Neural cell (in vitro differentiated cells): Measurements from ENCODE around the gene EHMT1. TPM values are rescaled to one million over a fixed set of nuclear protein-coding genes. Genes with fewer than 3 reads are reported as not detected.
"Not testable (repeated sequence)": the region's sequence is repeated elsewhere in the genome, so short reads cannot be mapped to it uniquely, and the experiment has no call there.

Experiments used
- H2AFZ ChIP-seq: fragments of 200-600, 300-800 bp; sonication (generic), shearing (Covaris generic); 2 replicates; pipeline ENCODE4 v1.6.0; 2014; ENCODE audit warnings: low read depth, mild to moderate bottlenecking, antibody characterized with exemption, low read length, moderate library complexity
- H3F3A ChIP-seq: fragments of 200-600 bp; shearing (Covaris generic); 2 replicates; pipeline ENCODE4 v1.6.1; 2016; ENCODE audit warnings: mild to moderate bottlenecking, moderate library complexity, mixed read lengths, antibody characterized with exemption, low read length; ENCODE audit not compliant: insufficient read depth, poor library complexity, severe bottlenecking
- H3K27ac ChIP-seq: fragments of 200-600, 300-800 bp; sonication (generic), shearing (Covaris generic); 2 replicates; pipeline ENCODE4 v1.5.1; 2014; ENCODE audit warnings: mild to moderate bottlenecking, low read length, moderate library complexity
- H3K27me3 ChIP-seq: fragments of 300-800, 200-600 bp; sonication (generic), shearing (Covaris generic); 2 replicates; pipeline ENCODE4 v1.6.0; 2014; ENCODE audit warnings: mild to moderate bottlenecking, low read depth, low read length, moderate library complexity; ENCODE audit not compliant: insufficient read depth
- H3K36me3 ChIP-seq: fragments of 300-800, 200-600 bp; sonication (generic), shearing (Covaris generic); 2 replicates; pipeline ENCODE4 v1.5.1; 2014; ENCODE audit warnings: mild to moderate bottlenecking, antibody characterized with exemption, low read length, moderate library complexity; ENCODE audit not compliant: insufficient read depth
- H3K4me2 ChIP-seq: fragments of 300-800, 200-600 bp; sonication (generic), shearing (Covaris generic); 2 replicates; pipeline ENCODE4 v1.6.0; 2014; ENCODE audit warnings: mild to moderate bottlenecking, low read length
- H3K4me3 ChIP-seq: fragments of 300-800, 200-600 bp; sonication (generic), shearing (Covaris generic); 2 replicates; pipeline ENCODE4 v1.5.1; 2014; ENCODE audit warnings: mild to moderate bottlenecking, low read length, moderate library complexity
- H3K79me2 ChIP-seq: fragments of 200-600 bp; shearing (Covaris generic); replicated peaks from 2 replicates; pipeline ENCODE4 v1.6.0; 2014; ENCODE audit warnings: mild to moderate bottlenecking, low read length, moderate library complexity; ENCODE audit not compliant: insufficient read depth
- H3K9ac ChIP-seq: fragments of 300-800, 200-600 bp; sonication (generic), shearing (Covaris generic); 2 replicates; pipeline ENCODE4 v1.6.1; 2016; ENCODE audit warnings: mild to moderate bottlenecking, low read length, mixed read lengths
- H3K9me2 ChIP-seq: fragments of 200-600 bp; shearing (Covaris generic); 2 replicates; pipeline ENCODE4 v1.6.1; 2016; ENCODE audit warnings: mild to moderate bottlenecking, low read length, mixed read lengths; ENCODE audit not compliant: insufficient read depth
- H3K9me3 ChIP-seq: fragments of 200-600, 300-800 bp; sonication (generic), shearing (Covaris generic); 2 replicates; pipeline ENCODE4 v1.6.1; 2016; ENCODE audit warnings: mild to moderate bottlenecking, mixed run types, low read length, moderate library complexity, mixed read lengths
- H4K20me1 ChIP-seq: fragments of 200-600 bp; shearing (Covaris generic); 2 replicates; pipeline ENCODE4 v1.6.1; 2016; ENCODE audit warnings: mild to moderate bottlenecking, mixed run types; ENCODE audit not compliant: insufficient read depth
- CTCF ChIP-seq: fragments of 450-650 bp; IDR thresholded peaks from 2 replicates; pipeline ENCODE4 v1.5.1; 2014; ENCODE audit warnings: antibody characterized with exemption, mild to moderate bottlenecking, moderate library complexity; ENCODE audit not compliant: poor library complexity, severe bottlenecking
- EP300 ChIP-seq: fragments of 450-650 bp; conservative IDR thresholded peaks from 2 replicates; pipeline ENCODE4 v1.6.1; 2014; ENCODE audit warnings: antibody characterized with exemption, mild to moderate bottlenecking, moderate library complexity; ENCODE audit not compliant: poor library complexity, severe bottlenecking
- EZH2 ChIP-seq: fragments of 200-600, 300-800 bp; shearing (Covaris generic), sonication (generic); IDR thresholded peaks from 2 replicates; pipeline ENCODE4 v1.6.1; 2014; ENCODE audit warnings: antibody characterized with exemption, low read length, borderline replicate concordance, mild to moderate bottlenecking; ENCODE audit not compliant: insufficient read depth, poor library complexity, severe bottlenecking
- MXI1 ChIP-seq: fragments of 450-650 bp; conservative IDR thresholded peaks from 2 replicates; pipeline ENCODE4 v1.6.1; 2014; ENCODE audit warnings: antibody characterized with exemption, mild to moderate bottlenecking; ENCODE audit not compliant: poor library complexity, severe bottlenecking
- POLR2AphosphoS5 ChIP-seq: IDR thresholded peaks from 2 replicates; pipeline ENCODE4 v1.6.1; 2012
- RAD21 ChIP-seq: fragments of 450-650 bp; conservative IDR thresholded peaks from 2 replicates; pipeline ENCODE4 v1.6.1; 2014; ENCODE audit warnings: antibody characterized with exemption, mild to moderate bottlenecking, moderate library complexity
- SMC3 ChIP-seq: fragments of 450-650 bp; conservative IDR thresholded peaks from 2 replicates; pipeline ENCODE4 v1.6.1; 2014; ENCODE audit warnings: antibody characterized with exemption, mild to moderate bottlenecking, moderate library complexity; ENCODE audit not compliant: poor library complexity
- TAF1 ChIP-seq: IDR thresholded peaks from 2 replicates; pipeline ENCODE4 v1.6.1; 2012; ENCODE audit warnings: low read depth
- polyA plus RNA-seq: library from polyadenylated mRNA; depleted of rRNA; stranded (reverse); fragments of >200 nt; gene quantifications from 2 replicates; pipeline ENCODE4 v1.2.3, GENCODE V29; 2014
- TF ChIP-seq, protein P1 (sequence below): IDR thresholded peaks from 2 replicates; pipeline ENCODE4 v1.6.1; 2012; ENCODE audit warnings: borderline replicate concordance

EHMT1 gene
- polyA plus RNA-seq, 1 donor from 2014 or later, result 53.0 TPM

GRCh38 chr9:137711678-137712105 lies 92.9 kb downstream of the EHMT1 start:
- Histone ChIP-seq H3K4me2 (no peak overlapping the region), H2AFZ (no peak overlapping the region), H3K27ac (no peak overlapping the region), H3K9me2 (no peaks in the 10 kb centered on the region), H3K9ac (no peak overlapping the region), H3K4me3 (no peak overlapping the region), H3K79me2 (peaks cover 29% of the 10 kb centered on the region), H3K36me3 (peaks cover 12% of the 10 kb centered on the region), H3F3A (no peaks in the 10 kb centered on the region), H4K20me1 (no peaks in the 10 kb centered on the region), H3K27me3 (no peaks in the 10 kb centered on the region), H3K9me3 (no peaks in the 10 kb centered on the region)
- TF ChIP-seq SMC3, result no peak
- TF ChIP-seq MXI1, result no peak
- TF ChIP-seq, protein P1, sequence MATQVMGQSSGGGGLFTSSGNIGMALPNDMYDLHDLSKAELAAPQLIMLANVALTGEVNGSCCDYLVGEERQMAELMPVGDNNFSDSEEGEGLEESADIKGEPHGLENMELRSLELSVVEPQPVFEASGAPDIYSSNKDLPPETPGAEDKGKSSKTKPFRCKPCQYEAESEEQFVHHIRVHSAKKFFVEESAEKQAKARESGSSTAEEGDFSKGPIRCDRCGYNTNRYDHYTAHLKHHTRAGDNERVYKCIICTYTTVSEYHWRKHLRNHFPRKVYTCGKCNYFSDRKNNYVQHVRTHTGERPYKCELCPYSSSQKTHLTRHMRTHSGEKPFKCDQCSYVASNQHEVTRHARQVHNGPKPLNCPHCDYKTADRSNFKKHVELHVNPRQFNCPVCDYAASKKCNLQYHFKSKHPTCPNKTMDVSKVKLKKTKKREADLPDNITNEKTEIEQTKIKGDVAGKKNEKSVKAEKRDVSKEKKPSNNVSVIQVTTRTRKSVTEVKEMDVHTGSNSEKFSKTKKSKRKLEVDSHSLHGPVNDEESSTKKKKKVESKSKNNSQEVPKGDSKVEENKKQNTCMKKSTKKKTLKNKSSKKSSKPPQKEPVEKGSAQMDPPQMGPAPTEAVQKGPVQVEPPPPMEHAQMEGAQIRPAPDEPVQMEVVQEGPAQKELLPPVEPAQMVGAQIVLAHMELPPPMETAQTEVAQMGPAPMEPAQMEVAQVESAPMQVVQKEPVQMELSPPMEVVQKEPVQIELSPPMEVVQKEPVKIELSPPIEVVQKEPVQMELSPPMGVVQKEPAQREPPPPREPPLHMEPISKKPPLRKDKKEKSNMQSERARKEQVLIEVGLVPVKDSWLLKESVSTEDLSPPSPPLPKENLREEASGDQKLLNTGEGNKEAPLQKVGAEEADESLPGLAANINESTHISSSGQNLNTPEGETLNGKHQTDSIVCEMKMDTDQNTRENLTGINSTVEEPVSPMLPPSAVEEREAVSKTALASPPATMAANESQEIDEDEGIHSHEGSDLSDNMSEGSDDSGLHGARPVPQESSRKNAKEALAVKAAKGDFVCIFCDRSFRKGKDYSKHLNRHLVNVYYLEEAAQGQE, result no peak
- no peak for TF ChIP-seq RAD21
- TF ChIP-seq POLR2AphosphoS5, result no peak
- TF ChIP-seq CTCF, result no peak
- no peak for TF ChIP-seq TAF1
- TF ChIP-seq EZH2, result no peak
- TF ChIP-seq EP300, result no peak

DNA sequence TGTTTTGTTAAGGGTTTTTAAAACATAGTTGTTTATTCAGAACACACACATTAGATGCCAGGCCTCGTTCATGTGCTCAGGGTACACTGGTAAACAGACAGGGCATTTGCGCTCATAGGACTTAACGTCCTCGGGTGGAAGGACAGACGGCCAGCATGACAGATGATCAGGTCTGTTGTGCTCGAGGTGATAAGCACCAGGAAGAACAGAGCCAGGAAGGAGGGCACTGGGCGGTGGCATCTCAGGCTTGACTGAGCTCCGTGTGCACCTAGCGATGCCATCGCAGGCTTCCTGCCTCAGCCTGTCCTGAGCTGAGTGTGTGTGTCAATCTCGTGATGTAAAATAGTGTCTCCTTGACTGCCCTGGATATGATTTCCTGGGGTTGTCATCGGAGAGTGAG lies 96.5 kb downstream of the EHMT1 start:
- H3K79me2 ChIP-seq, result peaks cover 6% of the 10 kb centered on the region
- H3F3A ChIP-seq, result no peaks in the 10 kb centered on the region
- H3K27ac ChIP-seq, result no peak overlapping the region
- no peaks in the 10 kb centered on the region for H3K9me3 ChIP-seq
- H3K9ac ChIP-seq, result no peak overlapping the region
- peaks cover 15% of the 10 kb centered on the region for H3K36me3 ChIP-seq
- no peak overlapping the region for H3K4me2 ChIP-seq
- H3K4me3 ChIP-seq, result no peak overlapping the region
- no peaks in the 10 kb centered on the region for H3K9me2 ChIP-seq
- no peaks in the 10 kb centered on the region for H3K27me3 ChIP-seq
- TF ChIP-seq, protein P1, result no peak
- no peak for TF ChIP-seq POLR2AphosphoS5
- no peak for TF ChIP-seq TAF1
- no peak for TF ChIP-seq MXI1
- TF ChIP-seq RAD21, result no peak
- no peak for TF ChIP-seq EP300
- no peak for TF ChIP-seq SMC3
- no peak for TF ChIP-seq EZH2
- no peak for TF ChIP-seq CTCF
- H4K20me1 ChIP-seq, result no peaks in the 10 kb centered on the region
- H2AFZ ChIP-seq, result no peak overlapping the region

GRCh38 chr9:137715866-137716693 lies 97.3 kb downstream of the EHMT1 start:
- not testable (repeated sequence) for H3K4me2 ChIP-seq, H3K79me2 ChIP-seq

More at GRCh38 chr9:137715866-137716693, 97.3 kb downstream of the EHMT1 start:
- not testable (repeated sequence) for H4K20me1 ChIP-seq, H3K9ac ChIP-seq, H3K27me3 ChIP-seq, H3K4me3 ChIP-seq, H3K9me2 ChIP-seq, H3F3A ChIP-seq, H3K9me3 ChIP-seq, H2AFZ ChIP-seq, H3K27ac ChIP-seq
- H3K36me3 ChIP-seq, result peaks cover 15% of the 10 kb centered on the region
